ENCODE results near the gene OLFM3.

OLFM3 gene

DNA sequence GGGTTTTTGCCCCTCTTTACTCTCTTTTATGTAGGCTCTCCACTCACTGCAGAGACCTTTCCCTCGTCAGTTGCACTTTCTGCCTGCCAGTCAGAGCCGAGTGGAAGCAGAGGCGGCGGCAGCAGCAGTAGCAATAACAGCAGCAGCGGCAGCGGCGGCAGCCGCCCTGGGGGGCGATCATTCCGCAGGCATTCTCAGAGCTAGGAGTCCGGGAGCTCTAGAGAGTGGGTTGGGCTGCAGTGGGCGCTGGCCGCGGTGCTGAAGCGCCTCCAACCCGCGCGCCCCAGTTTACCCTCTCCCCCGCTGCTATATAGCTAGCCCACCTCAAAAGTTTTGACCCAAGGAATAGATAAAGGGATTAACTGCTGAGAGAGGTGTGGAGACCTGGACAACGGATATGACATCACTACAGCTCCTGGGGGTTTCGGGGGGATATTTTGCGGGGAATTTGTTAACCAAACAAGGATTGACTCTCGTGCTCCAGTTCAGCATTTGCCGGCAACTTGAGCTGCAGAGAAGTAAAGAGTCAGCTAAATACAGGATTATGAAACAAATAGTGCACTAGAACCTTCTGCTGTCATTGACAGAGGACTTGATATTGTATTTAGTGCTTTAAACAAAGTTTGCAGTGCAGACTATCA, at the start of gene OLFM3:
OLFM3 (minus strand) TSS at position 102 of the 641 bp plus-strand sequence.
- DNase-seq (ENCODE audit: low spot score) = peak; percentile 3

DNA sequence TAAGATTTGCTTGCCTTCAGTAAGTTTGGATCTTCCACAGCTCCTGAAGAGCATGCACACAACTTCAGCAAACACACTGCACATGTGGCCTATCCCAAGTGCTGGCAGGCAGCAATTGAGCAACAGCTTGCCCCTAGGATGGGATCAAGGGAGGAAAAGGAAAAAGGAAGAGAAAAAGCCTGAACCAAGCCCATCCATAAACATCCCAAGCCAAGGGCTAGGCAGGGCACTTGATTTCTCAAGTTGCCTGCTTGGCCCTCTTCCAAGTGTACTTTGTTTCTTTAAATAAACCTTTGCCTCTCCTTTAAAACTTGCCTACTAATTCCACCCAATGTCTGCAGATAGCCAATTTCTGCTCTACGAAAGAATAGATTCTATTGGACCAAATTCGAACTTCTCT, 49.0 kb upstream of the OLFM3 start:
- DNase-seq (ENCODE audit: low spot score) = no peak

DNA sequence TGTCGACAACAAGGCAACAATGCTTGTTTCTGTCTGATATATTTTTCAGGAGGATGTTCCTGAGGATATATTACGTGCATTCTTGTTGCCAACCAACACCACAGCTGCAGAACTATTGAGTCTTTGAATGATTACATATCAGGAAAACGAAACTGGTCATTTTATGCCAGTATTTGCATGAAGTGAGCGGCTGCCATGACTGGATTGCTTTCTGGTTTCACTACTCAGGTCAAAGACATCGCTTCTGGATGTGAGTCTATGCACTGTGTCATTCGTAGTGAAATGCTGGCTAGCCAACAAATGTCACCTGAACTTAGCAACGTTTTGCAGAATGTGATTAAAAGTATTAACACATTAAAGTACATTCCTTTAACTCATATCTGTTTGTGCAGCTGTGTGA, 35.8 kb upstream of the OLFM3 start:
- no peak for DNase-seq (ENCODE audit: low spot score)

DNA sequence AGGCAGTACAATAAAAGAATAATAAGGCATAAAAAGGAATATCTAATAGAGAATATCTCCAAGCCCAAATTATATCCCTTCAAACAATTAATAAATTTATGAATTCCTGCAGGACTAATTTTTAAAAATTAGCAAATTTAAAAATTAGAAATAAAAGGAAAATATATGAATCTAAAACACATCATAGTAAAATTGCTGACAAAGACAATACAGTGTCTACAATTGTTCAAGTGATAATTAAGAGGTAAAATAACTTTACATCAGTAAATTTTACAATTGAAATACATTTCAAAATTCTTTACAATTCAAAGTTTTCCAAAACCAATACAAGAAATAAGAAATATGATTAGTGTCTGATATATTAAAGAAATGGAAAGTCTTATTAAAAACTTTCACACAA, 22.8 kb upstream of the OLFM3 start:
- no peak for DNase-seq (ENCODE audit: low spot score)

DNA sequence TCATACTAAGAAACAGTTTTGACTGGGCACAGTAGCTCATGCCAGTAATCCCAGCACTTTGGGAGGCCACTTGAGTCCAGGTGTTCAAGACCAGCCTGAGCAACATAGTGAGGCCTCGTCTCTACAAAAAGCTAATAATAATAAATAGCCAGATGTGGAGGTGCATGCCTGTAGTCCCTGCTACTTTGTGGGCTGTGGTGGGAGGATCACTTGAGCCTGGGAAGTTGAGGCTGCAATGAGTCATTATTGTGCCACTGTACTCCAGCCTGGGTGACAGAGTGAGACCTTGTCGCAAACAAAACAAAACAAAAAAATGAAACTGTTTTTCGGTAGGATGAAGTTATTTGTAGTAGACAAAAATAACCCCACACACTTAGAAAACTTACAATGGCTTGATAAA, 19.0 kb upstream of the OLFM3 start:
- DNase-seq (ENCODE audit: low spot score) = no peak

DNA sequence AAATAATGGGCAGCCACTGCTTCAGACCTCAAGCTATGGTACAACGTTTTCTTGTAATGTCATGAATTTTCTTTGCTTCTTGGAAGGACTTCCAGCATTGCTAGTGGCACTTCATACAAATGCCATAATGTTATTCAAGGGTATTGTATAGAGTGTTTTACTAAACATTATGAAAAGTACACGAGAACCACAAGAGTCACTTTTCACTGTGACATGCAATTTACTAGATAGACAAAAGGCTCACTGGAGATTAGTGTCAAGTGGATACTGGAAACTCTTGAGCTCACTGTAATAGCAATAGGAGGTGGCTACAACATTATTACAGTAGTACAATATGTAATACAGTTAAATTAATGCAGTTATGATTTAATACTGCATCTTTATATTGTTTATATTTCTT, 5.3 kb upstream of the OLFM3 start:
- DNase-seq (ENCODE audit: low spot score) = no peak

DNA sequence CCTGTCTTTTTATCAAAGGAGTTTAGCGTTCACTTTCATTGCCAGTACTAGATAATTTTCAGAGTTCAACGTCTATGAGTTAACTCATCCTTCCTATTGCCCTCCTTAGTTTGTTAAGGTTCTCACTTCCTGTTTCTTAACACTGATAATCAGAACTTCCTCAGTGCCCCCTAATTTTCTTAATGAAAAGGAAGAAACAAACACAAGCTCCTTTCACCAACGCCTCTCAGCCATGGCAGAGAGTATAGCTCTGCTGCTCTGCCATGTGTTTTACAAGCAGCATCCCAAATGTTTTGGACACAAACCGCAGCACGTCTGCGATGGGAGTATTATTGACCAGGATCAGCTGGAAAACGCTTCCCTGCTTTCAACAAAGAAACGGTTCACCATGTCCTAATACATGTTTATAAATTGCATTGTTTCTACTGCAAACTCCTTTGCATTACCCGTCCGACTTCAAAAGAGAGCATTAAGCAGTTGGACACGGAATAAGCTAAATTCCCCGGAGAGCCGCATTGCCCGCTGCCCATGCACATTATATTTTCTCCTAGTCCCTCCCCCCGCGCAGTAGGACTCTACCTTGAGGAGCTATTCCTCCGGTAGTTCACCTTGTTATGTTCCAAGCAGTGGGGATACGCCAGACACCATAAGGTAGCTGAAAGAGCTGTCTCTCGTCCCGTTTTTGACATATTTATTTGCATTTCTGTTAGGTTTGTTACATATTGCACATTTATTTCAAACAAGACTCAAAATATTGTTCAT, 561 bp downstream of the OLFM3 start:
- no peak for DNase-seq (ENCODE audit: low spot score)

DNA sequence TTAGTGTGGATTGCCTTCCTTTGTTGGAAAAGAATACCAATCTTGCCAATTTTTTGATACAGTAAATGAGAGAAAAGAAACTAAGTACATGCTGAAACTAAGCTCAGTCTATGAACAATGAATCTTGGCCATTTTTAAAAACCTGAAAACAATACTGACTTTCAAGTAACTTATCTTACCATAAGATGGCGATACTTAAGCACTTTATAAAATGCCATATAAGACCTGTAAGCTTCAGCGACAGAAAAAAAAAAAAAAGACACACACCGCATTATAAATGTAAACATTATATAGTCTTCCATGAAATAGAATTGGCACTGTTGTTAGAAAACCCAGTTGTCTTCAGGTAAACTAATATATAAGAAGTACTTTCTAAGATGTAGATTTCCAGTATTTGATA, 3.0 kb downstream of the OLFM3 start:
- DNase-seq (ENCODE audit: low spot score) = no peak

DNA sequence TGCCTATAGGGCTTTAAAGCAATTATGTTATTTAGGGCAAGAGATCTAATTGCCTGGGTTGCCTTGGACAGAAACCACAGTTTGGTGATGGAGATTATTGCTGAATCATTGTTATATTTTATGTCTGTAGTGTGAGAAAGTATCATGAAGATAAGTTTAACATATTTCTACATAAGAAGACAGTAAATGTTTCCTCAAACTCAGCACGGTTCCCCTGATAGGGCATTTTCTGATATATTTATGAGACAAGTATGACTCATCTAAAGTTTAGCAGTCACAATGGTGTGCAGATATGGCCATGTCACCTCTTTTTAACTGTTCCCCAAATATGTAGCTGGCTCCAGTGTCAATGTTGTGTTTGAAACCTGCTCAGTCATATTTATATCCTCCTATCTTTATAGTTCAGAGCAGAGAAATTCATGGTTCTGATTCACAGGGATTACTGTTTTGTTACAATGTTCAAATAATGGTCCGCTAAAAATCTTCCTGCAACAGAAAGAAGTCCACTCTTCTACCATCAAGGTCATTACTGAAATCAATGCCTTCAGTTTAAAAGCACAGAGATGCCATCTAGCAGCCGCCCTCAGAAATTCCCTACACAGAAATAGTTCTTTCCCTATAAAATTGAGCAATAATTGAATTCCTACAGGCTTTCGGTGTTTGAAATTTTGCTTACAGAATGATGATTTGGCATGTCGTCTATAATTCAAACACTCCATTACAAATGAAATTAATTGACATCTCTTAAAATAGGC, 3.7 kb downstream of the OLFM3 start:
- DNase-seq (ENCODE audit: low spot score) = peak; percentile 3

DNA sequence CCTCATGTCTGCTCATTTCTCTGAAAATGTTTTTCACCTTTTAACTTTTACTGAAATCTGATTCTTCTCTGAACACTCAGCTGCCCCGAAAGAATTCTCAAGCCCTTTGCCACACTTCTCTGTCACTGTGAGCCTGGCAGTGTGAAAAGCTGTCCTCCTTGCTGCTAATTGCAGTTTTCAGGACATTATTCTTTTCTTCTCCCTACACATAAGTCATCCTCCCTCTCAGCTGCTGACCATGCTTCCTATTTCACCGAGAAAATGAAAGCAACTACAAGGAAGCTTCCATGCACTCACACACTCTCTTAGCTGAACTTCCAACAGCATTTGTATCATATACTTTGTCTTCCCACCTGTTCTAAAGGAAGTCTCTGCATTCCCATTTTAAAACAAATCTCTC, 15.8 kb downstream of the OLFM3 start:
- DNase-seq (ENCODE audit: low spot score) = no peak

DNA sequence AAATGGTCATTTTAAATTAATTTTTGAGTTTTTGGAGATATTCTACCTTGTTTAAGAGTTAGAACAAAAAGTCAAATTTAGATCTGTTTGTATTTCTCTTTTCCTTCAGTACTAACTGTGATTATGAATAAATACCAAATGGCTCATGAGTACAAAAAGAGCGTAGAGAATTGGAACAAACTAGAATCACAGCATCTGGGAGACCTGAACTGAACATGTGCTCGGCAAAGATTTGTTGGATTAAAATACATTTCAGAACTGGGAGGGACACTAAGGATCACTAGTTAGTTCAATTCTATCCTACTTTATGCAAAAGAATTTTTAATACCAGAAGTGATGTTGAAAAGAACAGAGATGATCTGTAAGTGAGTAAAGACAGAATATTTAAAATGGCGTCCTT, 19.5 kb downstream of the OLFM3 start:
- no peak for DNase-seq (ENCODE audit: low spot score)

DNA sequence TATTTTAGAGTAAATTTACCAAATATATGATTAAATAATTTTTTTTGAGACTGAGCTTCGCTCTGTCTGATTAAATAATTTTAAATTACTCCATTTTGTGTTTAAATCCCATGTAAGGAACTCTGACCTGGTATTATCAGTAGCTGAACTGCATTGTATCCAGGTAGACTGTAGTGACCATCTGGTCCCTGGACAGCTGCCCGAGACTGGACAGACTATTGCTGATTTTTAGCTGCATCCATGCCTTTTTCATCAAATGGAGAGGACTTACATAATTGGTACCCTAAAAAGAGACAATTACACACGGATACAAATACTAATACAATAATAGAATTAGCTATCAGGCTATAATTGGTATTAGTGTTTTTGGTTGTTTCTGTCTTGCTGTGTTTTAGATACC, 20.6 kb downstream of the OLFM3 start:
- DNase-seq (ENCODE audit: low spot score) = no peak

DNA sequence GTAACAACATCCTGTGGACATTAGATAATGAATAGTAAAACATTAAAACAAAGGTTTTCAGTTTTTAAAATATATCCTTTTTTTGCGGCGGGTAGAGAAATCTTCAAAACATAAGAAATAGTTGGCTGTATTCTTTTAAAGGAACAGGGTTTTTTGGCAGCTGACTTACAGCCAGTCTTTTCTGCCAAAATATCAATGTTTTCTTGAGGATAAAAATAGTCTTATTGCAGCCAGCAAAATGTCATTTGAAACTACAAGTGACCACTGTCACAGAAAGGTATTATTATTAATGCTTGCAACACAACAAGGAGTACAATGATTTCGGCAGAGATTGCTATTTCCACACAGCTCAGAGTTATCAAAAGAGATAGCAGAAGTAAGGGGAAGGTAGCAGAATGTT, 21.4 kb downstream of the OLFM3 start:
- DNase-seq (ENCODE audit: low spot score) = no peak

DNA sequence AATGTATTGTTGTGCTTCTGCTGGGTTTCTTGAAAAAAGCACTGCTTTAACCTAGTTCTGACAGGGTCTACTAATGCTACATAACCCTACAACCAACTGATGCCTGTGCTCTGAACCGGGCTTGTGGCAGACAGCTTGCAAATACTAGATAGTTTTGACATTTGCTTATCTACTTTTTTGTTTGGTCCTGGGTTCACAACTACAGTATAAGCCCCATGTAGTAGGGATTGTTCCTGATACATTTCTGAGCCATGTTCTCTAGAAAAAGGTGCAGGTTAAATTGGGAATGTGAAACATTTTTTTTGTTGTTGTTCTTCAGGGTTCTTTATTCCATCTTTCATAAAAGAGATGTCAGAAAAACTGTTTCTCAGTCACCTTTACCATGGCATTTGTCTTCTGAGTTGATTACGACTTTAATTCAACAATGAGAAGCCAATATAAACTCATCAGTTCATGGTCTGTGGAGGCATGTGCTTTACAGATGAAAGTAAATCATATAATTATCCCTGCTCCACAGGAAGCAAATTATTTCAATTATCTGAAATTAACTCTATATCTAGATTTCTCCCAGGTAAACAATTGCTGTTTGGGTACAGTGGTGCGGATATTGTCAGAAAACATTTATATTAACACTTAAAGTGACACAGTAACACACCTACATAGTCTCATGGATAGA, 22.0 kb downstream of the OLFM3 start:
- DNase-seq (ENCODE audit: low spot score) = no peak

DNA sequence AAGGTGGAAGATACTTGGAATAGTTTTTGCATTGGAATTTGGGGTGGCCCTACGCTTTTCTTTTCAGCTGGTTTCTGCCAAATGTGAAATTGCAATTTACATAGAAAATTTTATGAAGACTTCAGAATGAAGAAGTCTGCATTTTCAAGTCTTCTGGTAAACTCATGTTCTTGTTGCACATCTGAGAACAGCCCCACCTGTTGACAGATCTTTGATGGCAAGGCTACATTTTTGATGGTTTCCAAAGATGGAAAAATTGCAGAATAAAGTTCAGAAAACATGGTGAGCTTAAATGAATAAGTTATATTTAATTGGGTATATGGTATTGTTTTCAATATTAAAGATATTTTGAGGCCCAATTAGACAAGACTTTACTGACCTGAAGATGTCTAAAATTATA, 25.4 kb downstream of the OLFM3 start:
- DNase-seq (ENCODE audit: low spot score) = no peak

DNA sequence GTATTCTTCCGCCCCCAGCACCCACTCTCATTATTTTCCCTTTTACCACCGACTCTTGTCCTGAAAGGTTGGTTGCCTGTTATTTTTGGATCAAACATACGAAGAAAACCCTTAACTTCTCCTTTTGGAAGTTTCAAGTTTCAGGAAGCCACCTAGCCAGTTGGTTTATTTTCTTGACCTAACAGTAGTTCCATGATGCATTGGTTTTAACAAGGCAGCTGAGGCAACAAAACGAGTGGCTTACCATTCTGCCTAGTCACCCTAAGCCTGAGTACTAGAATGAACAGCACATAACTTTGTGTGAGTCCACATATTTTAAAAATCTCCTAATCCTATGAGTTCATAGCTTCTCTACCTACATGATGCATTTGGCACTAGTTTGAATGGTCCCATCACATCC, 28.9 kb downstream of the OLFM3 start:
- DNase-seq (ENCODE audit: low spot score) = no peak

DNA sequence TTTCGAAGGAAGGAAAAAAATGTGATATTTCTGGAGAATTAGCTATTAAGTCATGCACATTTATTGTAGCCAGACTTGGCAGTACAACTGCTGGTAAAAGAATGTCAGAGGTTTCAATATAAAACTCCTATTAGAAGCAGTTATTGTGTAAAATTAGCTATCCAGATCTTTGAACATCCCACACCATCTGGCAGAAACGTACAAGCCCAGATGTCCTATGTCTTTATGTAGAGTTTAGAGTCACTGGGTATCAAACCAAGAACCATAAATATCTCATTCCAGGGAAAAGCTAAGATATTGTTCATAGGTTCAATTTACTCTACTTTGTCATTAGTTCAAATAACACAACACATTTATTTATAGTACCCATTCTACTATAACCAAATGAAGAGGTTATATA, 31.4 kb downstream of the OLFM3 start:
- no peak for DNase-seq (ENCODE audit: low spot score)

DNA sequence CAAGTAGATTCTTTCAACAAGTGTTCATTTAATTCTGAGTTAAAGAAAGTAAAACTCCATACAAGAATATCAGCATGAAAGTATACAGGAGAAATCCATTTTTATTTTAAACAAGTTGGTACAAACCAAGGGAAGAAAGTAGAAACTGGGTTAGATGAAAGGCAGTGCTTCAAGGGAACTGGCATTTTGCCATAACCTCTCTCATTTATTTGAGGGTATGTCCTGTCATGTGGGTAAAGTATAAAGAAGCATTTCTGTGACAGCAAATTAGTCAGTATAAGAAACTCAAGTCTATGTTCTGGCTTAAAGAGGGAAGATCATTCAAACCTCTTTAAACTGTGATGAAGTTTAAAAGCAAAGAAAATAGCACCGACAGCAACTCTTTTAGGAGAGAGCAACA, 32.0 kb downstream of the OLFM3 start:
- no peak for DNase-seq (ENCODE audit: low spot score)

DNA sequence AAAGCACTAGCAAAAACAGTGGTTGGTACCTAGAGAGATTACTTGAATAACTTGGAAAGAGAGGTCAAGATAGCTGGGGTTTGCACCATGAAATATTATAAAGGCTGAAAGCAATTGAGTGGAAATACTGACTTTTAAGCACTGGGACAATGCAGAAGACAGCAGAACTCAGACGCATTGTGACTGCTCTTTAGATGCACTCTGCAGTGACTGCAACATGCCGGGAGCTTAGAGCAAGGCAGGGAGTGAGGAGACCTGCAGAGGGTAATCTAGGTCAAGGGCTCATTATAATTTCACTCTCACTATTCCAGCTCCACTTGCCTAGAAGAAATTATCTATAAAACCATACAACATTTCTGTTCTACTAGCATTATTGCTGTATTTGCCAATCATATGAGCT, 36.6 kb downstream of the OLFM3 start:
- peak; percentile 16 for DNase-seq (ENCODE audit: low spot score)

DNA sequence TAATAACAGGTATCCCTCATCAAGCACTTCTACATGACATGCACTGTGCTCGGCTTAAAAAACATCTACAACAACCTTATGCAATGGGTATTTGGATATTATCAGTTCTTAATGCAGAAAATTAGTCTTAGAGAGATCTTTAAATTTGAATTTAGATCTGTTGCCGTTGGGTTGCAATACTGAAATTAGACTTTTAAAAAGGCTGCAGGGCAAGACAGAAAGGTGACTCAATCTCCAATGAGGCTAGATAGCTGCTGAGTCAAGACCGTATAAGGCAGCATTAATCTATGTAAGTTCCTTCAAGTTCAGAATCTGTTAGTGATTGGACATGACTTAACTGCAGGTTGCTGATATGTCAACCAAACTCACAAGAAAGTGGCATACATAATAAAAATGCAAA, 37.3 kb downstream of the OLFM3 start:
- DNase-seq (ENCODE audit: low spot score) = peak; percentile 6

DNA sequence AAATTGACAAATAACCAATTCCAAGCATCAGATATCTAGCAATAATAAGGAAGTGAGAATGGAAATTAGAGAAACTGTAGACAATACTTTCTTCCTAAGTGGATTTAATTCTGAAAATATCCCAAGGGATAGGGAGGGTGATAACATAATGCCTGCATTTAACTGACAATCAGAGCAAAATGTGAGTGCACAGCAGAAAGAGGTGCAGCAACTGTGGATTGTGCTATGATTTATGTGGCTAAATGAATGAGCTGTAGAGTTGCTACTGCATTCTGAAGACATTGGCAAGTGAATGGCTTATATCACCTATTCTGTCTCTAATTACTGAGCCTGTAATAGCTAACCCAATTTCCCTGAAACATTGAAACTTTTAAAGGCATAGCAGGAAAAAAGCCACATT, 39.0 kb downstream of the OLFM3 start:
- DNase-seq (ENCODE audit: low spot score) = peak; percentile 7

DNA sequence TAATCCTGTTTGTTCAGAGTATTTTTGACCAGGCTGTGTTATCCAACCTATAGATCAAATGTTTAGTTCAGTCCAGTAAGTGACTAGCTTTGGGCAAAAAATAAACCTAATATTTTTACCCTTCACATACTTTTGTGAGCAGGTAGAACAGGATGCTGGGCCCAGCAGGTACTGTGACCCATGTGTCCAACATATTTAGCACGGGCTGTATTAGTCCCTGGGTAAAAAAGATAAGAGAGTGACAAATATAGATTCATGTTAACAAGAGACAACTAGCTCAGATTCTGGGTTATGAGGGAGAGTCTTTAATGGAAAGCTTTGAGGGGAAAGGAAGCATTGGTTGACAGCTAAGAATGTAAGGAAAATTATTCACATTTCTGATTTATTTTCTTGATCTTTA, 43.1 kb downstream of the OLFM3 start:
- DNase-seq (ENCODE audit: low spot score) = no peak

DNA sequence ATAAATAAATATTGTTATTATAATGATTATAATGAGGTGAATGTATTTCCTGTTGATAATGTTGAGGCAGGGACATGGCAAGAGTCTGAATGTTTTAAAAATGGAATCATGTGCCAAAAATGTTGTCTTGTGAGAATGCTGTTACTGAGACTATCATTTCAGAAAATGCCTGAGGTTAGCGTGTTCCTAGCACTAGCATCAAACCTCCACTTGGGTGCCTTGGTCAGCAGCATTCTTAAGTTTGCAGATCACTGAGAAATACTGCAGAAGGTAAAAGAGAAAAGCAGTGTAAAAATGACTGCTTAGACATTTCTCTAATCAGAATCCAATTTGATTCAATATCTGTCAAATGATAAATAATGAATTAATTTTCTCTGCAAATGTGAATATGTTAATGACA, 50.8 kb downstream of the OLFM3 start:
- DNase-seq (ENCODE audit: low spot score) = no peak
